ENCODE measurements around the gene BLNK.

GRCh38 chr10:96319754-96320474 lies 48.5 kb upstream of the BLNK start:
- TF ChIP-seq CTCF (IDR thresholded peaks at IDR 0.05) (no peak), POLR2A (IDR thresholded peaks at IDR 0.05) (no peak)
